Nephron (organoid): Measurements from ENCODE around the gene CCN5.

Experiments
- H3K27ac Mint-ChIP-seq, 3 experiments: 2 replicates each; pipeline ENCODE4 v1.8.0; 2020; ENCODE audit warnings: mixed read lengths in 3 of 3, mild to moderate bottlenecking in 2 of 3, moderate library complexity in 1 of 3
- H3K27me3 Mint-ChIP-seq: 2 replicates; pipeline ENCODE4 v1.8.0; 2021; ENCODE audit warnings: low read depth, mild to moderate bottlenecking, moderate library complexity, mixed read lengths
- H3K36me3 Mint-ChIP-seq: 2 replicates; pipeline ENCODE4 v1.8.0; 2020; ENCODE audit warnings: low read depth, mixed read lengths
- H3K4me1 Mint-ChIP-seq: 2 replicates; pipeline ENCODE4 v1.8.0; 2020; ENCODE audit warnings: mixed read lengths
- H3K4me3 Mint-ChIP-seq, 3 experiments: 2 replicates each; pipeline ENCODE4 v1.8.0; 2020; ENCODE audit warnings: mild to moderate bottlenecking in 3 of 3, mixed read lengths in 3 of 3, moderate library complexity in 2 of 3
- H3K9me3 Mint-ChIP-seq: 2 replicates; pipeline ENCODE4 v1.8.0; 2020; ENCODE audit warnings: mixed read lengths
- TF ChIP-seq, protein P1 (sequence below), 3 experiments: fragments of 200-600 bp; sonication (generic); IDR thresholded peaks; one replicate each; pipeline ENCODE4 v1.5.0; 2021; ENCODE audit warnings: antibody characterized with exemption in 3 of 3; ENCODE audit not compliant: unreplicated experiment in 3 of 3

CCN5 gene

DNA sequence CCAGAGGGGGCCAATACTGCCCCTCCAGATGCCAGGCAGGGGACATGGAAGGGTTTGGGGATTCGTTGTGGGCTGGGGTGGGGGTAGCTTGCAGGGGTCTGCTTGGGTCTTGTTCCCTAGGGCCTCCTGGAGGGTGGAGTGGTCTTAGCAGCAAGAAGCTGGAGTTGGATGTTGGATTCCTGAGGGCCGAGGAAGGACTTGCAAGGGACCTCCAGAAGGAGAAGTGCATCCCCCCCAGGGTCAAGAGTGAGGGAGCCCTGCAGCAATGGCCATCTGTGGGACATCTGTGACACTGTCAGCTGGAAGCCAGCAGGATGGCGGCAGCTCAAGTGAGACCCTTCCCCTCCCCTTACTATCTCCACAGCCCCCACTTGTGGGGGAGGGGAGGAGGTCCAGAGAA, 25.4 kb upstream of the CCN5 start:
- H3K9me3 Mint-ChIP-seq: peaks cover 3% of the 10 kb centered on the region
- no peak overlapping the region for H3K4me3 Mint-ChIP-seq
- TF ChIP-seq, protein P1, sequence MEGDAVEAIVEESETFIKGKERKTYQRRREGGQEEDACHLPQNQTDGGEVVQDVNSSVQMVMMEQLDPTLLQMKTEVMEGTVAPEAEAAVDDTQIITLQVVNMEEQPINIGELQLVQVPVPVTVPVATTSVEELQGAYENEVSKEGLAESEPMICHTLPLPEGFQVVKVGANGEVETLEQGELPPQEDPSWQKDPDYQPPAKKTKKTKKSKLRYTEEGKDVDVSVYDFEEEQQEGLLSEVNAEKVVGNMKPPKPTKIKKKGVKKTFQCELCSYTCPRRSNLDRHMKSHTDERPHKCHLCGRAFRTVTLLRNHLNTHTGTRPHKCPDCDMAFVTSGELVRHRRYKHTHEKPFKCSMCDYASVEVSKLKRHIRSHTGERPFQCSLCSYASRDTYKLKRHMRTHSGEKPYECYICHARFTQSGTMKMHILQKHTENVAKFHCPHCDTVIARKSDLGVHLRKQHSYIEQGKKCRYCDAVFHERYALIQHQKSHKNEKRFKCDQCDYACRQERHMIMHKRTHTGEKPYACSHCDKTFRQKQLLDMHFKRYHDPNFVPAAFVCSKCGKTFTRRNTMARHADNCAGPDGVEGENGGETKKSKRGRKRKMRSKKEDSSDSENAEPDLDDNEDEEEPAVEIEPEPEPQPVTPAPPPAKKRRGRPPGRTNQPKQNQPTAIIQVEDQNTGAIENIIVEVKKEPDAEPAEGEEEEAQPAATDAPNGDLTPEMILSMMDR (IDR thresholded peaks at IDR 0.05; ENCODE audit: unreplicated experiment in 3 of 3): no peak
- H3K27me3 Mint-ChIP-seq: peaks cover 15% of the 10 kb centered on the region
- no peaks in the 10 kb centered on the region for H3K36me3 Mint-ChIP-seq
- peaks cover 6% of the 10 kb centered on the region for H3K4me1 Mint-ChIP-seq
- H3K27ac Mint-ChIP-seq: no peak overlapping the region

DNA sequence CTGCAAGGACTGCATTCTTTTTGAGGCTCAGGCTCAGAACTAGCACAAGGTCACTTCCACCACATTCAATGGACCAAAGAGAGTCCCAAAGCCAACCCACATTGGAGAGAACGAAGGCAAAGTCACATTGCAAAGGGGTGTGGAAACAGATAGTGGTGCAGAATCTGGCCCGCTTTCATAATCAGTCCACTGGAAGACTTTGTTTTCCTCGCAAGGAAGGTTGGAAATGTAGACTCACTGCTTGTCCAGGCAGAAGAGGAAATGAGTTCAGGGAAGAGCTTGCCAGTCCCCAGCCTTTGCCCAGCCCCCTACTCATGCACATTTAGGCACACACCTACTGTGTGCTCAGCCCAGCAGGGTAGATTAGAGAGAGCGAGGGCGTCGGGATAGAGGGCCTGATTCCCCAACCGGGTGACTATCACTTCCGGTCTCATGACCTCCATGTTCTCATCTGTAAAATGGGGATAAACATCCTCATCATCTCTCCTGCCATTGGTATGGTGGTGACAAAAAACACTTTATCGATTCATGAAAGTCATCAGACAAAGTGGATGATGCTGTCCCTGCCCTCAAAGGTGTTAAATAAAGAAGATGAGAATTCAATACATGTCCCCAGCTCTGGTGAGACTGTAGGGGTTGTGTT, 24.3 kb upstream of the CCN5 start:
- no peaks in the 10 kb centered on the region for H3K36me3 Mint-ChIP-seq
- peaks cover 3% of the 10 kb centered on the region for H3K9me3 Mint-ChIP-seq

DNA sequence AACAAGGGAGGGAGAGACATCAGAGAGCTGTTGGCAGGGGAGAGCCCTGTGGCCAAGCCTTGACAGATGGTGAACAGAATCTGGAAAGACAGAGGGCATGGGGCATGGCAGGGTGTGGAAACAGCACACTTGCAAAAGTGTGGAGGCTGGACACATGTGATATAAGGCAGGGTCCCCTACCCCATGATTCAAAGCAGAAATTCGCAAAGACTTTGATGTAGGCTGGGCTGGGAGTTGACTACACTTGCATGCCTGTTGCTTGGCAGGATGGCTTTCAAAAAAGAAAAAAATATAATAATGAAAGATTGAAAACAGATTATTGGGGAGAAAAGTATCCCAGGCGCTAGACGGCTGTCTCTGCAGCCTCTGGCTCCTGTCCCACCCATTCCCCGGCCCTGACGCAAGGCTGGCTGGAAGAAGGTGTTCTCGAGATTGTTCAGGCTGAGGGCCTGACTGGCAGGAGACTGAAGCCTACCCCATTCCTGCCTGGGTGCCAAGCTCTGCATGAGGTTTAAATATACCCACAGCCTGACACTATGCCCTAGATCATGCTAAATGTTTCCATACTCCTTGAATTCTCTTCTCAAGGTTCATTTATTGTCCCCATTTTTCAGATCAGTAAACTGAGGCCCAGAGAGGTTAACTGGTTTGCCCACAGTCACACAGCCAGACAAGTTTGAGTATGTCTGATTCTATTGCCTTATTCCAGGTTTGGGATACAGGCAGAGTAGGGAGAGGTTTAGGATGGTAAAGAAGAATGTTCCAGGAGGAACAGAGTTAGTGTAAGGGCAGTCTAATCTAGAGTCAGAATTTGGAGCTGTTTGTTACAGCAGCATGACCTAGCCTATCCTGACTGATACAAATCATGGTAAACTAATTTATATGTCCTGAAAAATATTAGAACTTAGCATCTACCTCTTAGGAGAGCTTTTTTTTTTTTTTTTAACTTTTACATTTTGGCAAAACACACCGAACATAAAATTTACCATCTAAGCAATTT, 23.4 kb upstream of the CCN5 start:
- H3K27ac Mint-ChIP-seq: no peak overlapping the region

More for the DNA sequence above, 24.3 kb upstream of the CCN5 start:
- no peak overlapping the region for H3K4me3 Mint-ChIP-seq
- TF ChIP-seq, protein P1 (IDR thresholded peaks at IDR 0.05; ENCODE audit: unreplicated experiment in 3 of 3): no peak
- no peaks in the 10 kb centered on the region for H3K4me1 Mint-ChIP-seq
- peaks cover 8% of the 10 kb centered on the region for H3K27me3 Mint-ChIP-seq
- H3K27ac Mint-ChIP-seq: no peak overlapping the region

DNA sequence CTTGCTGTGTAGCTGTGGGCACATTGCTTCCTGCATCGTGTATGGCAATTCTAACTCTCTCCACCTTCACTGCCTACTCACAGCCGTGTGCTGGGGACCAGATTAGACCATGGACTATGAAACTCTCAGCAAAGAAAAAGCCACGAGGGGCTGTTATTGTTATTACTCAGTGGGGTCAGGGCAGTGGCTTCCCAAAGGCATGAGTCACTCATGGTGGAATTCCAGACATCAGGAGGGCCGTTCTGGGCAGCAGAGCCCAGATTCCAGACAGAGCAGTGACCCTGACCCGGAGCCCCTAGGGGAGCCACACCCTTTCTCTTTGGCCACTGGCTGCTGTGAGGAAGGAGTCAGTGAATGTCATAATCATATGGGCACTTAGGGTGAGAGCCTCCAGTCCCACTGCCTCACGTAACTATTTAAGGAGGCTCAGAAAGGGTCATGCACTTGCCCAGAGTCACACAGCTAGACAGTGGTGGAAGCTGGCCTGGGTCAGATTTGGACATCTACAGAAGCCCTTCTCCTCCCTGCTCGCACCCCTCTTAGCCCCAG, 22.2 kb upstream of the CCN5 start:
- H3K27ac Mint-ChIP-seq: no peak overlapping the region
- TF ChIP-seq, protein P1 (IDR thresholded peaks at IDR 0.05; ENCODE audit: unreplicated experiment in 3 of 3): no peak
- H3K4me1 Mint-ChIP-seq: no peaks in the 10 kb centered on the region
- no peak overlapping the region for H3K4me3 Mint-ChIP-seq
- H3K27me3 Mint-ChIP-seq: peaks cover 8% of the 10 kb centered on the region
- H3K36me3 Mint-ChIP-seq: no peaks in the 10 kb centered on the region
- peaks cover 3% of the 10 kb centered on the region for H3K9me3 Mint-ChIP-seq

More for the DNA sequence above, 23.4 kb upstream of the CCN5 start:
- H3K4me1 Mint-ChIP-seq: no peaks in the 10 kb centered on the region
- peaks cover 8% of the 10 kb centered on the region for H3K27me3 Mint-ChIP-seq
- TF ChIP-seq, protein P1 (IDR thresholded peaks at IDR 0.05; ENCODE audit: unreplicated experiment in 3 of 3): no peak
- no peaks in the 10 kb centered on the region for H3K36me3 Mint-ChIP-seq
- H3K9me3 Mint-ChIP-seq: peaks cover 3% of the 10 kb centered on the region
- H3K4me3 Mint-ChIP-seq: no peak overlapping the region

DNA sequence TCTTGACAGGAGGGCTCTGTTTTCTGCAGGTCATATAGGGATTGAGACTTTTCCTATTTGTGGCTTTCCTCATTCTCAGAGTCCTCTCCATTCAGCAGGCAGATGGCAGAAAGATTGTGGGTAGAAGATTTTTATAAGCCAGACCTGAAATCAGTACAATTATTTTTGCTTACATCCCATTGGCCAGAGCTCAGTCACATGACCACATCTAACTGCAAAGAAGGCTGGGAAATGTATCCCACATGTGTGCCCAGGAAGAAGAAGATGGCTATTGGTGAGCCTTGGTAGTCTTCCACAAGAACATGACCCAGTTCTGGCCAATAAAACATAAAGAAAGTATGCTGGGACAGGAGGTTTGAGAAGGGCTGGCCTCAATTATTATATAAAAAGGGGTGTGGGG, 21.5 kb upstream of the CCN5 start:
- no peaks in the 10 kb centered on the region for H3K4me1 Mint-ChIP-seq
- peaks cover 8% of the 10 kb centered on the region for H3K27me3 Mint-ChIP-seq
- TF ChIP-seq, protein P1 (IDR thresholded peaks at IDR 0.05; ENCODE audit: unreplicated experiment in 3 of 3): no peak
- H3K27ac Mint-ChIP-seq: no peak overlapping the region
- H3K9me3 Mint-ChIP-seq: peaks cover 3% of the 10 kb centered on the region
- no peaks in the 10 kb centered on the region for H3K36me3 Mint-ChIP-seq
- no peak overlapping the region for H3K4me3 Mint-ChIP-seq
